Activated CD8-positive, alpha-beta memory T cell treated with anti-CD3 and anti-CD28 coated beads, Interleukin-2, amount 10 ng/mL, durations not matched to agents 7 days and 5 days (primary cell): ENCODE results near the gene STPG2. TPM values are rescaled to one million over a fixed set of nuclear protein-coding genes. Genes with fewer than 3 reads are reported as not detected.
"Not testable (repeated sequence)": the region's sequence is repeated elsewhere in the genome, so short reads cannot be mapped to it uniquely, and the experiment has no call there.

Source experiments
- ATAC-seq: fragments of 150-1000 bp; cut with Tn5 transposase; one replicate; pipeline ENCODE4 v1.10.0; 2021; ENCODE audit warnings: moderate library complexity
- CTCF ChIA-PET: fragments of 350-600 bp; sonication (Branson Sonifier 250); formaldehyde crosslinking; loops from one replicate; lab custom pipeline; 2021; ENCODE audit warnings: antibody characterized with exemption; lab: Charles Lee
- DNase-seq: peaks from one replicate; pipeline ENCODE4 v3.0.0-alpha.2; 2020
- H3K27ac Mint-ChIP-seq: one replicate; pipeline ENCODE4 v1.8.0; 2021; ENCODE audit warnings: mild to moderate bottlenecking, mixed read lengths
- H3K27me3 Mint-ChIP-seq: one replicate; pipeline ENCODE4 v1.8.0; 2021; ENCODE audit warnings: mixed read lengths
- H3K36me3 Mint-ChIP-seq: one replicate; pipeline ENCODE4 v1.8.0; 2021; ENCODE audit warnings: mild to moderate bottlenecking, mixed read lengths
- H3K4me1 Mint-ChIP-seq: one replicate; pipeline ENCODE4 v1.8.0; 2021; ENCODE audit warnings: mixed read lengths
- H3K4me3 Mint-ChIP-seq: one replicate; pipeline ENCODE4 v1.8.0; 2021; ENCODE audit warnings: mild to moderate bottlenecking, moderate library complexity, mixed read lengths
- H3K9me3 Mint-ChIP-seq: one replicate; pipeline ENCODE4 v1.8.0; 2022; ENCODE audit warnings: low read depth, mixed read lengths
- total RNA-seq, 2 experiments: library from RNA; stranded (reverse); gene quantifications; one replicate each; pipeline ENCODE4 v1.2.3, GENCODE V29; 2021

STPG2 gene
- total RNA-seq, 2 experiments from 2014 or later = not detected

- no peaks in the 10 kb centered on the region for H3K4me1 Mint-ChIP-seq
- no peak for ATAC-seq
- no peaks in the 10 kb centered on the region for H3K27me3 Mint-ChIP-seq
- CTCF ChIA-PET = no interaction called here
- no peaks in the 10 kb centered on the region for H3K36me3 Mint-ChIP-seq
- DNase-seq = no peak
- H3K4me3 Mint-ChIP-seq = no peak overlapping the region
- no peak overlapping the region for H3K27ac Mint-ChIP-seq
- peaks cover 2% of the 10 kb centered on the region for H3K9me3 Mint-ChIP-seq
Measured at GRCh38 chr4:97664741-97665140, 478.5 kb downstream of the STPG2 start.

DNA sequence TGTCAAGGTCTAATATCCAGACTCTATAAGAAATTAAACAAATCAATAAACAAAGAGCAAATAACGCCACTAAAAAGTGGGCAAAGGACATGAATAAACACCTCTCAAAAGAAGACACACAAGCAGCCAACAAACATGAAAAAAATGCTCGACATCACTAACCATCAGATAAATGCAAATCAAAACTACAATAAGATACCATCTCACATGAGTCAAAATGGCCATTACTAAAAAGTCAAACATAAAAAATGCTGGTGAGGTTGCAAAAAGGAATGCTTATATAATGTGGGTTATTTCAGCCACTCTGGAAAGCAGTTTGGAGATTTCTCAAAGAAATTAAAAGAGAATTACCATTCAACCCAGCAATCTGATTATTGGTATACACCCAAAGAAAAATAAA lies 481.1 kb downstream of the STPG2 start:
- H3K4me1 Mint-ChIP-seq = no peaks in the 10 kb centered on the region
- ATAC-seq = no peak
- no peak overlapping the region for H3K4me3 Mint-ChIP-seq

GRCh38 chr4:97656044-97656720 lies 487.1 kb downstream of the STPG2 start:
- Mint-ChIP-seq H3K27me3 (no peaks in the 10 kb centered on the region), H3K4me3 (no peak overlapping the region), H3K9me3 (peaks cover 2% of the 10 kb centered on the region), H3K27ac (no peak overlapping the region), H3K4me1 (no peaks in the 10 kb centered on the region), H3K36me3 (no peaks in the 10 kb centered on the region)
- DNase-seq (no peak), ATAC-seq (no peak)
- CTCF ChIA-PET = no interaction called here

More for the DNA sequence above, 481.1 kb downstream of the STPG2 start:
- H3K27me3 Mint-ChIP-seq = no peaks in the 10 kb centered on the region
- no peaks in the 10 kb centered on the region for H3K36me3 Mint-ChIP-seq
- CTCF ChIA-PET = no interaction called here
- H3K27ac Mint-ChIP-seq = no peak overlapping the region
- no peak for DNase-seq
- peaks cover 2% of the 10 kb centered on the region for H3K9me3 Mint-ChIP-seq

DNA sequence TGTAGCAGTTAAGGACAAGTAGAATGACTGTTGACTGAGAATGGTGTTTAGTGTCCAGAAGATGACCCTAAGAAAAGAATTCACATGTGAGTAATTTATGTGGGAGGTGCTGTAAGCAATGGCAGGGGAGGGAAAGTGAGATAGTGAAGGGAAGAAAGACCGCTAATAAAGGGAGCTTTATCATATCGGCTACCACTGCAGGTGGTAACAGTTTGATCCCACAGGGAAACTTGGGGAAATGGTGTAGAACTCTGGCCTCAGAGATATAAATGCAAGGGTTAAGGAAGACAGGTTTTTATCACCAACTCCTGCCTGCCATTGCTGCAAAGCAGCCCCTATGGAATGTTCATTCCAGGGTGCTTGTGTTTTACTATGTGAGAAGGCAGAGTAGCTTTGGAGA lies 489.6 kb downstream of the STPG2 start:
- no peaks in the 10 kb centered on the region for H3K36me3 Mint-ChIP-seq
- ATAC-seq (no peak), DNase-seq (no peak)
- H3K4me1 Mint-ChIP-seq = no peaks in the 10 kb centered on the region
- H3K9me3 Mint-ChIP-seq = peaks cover 2% of the 10 kb centered on the region
- H3K4me3 Mint-ChIP-seq = no peak overlapping the region
- H3K27ac Mint-ChIP-seq = no peak overlapping the region
- H3K27me3 Mint-ChIP-seq = no peaks in the 10 kb centered on the region
- CTCF ChIA-PET = no interaction called here

GRCh38 chr4:97646997-97647396 lies 496.3 kb downstream of the STPG2 start:
- H3K4me3 Mint-ChIP-seq = no peak overlapping the region
- no peaks in the 10 kb centered on the region for H3K4me1 Mint-ChIP-seq
- H3K9me3 Mint-ChIP-seq = no peaks in the 10 kb centered on the region
- no peaks in the 10 kb centered on the region for H3K36me3 Mint-ChIP-seq
- H3K27me3 Mint-ChIP-seq = no peaks in the 10 kb centered on the region
- no peak for DNase-seq
- no peak overlapping the region for H3K27ac Mint-ChIP-seq
- ATAC-seq = no peak
- CTCF ChIA-PET = no interaction called here

DNA sequence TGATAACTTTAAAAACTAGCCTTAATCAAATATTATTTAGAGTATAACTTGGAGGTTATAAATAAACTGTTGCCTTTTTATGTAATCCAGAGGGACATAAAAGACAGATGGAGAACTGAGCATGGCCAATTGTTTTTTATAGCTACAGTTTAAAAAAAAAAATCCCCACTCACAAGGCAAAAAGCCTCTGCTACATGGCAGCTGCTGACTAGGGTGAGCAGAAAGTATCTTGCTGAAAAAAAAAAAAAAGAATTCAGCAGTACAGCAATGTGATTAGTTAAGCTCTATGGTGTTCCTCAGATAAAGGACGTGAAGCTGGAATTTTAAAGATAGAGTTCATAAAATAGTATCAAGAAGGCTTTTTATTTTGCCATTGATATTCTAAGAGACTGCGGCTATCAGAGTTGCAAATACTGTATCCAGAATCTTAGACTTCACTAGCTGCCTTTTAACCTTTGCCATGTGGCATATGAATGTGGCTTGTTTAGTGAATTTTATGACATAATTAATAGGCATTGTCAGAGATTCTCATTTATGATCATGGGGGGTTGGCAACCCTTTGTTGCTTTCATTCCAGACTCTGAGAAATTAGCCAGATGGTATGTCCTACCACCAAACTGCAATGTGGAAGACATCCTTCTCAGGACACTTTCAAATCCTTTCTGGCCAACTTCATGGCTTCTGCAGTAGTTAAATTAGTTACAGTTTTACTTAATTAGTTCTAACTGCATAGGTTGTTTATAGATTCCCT lies 498.0 kb downstream of the STPG2 start:
- H3K4me3 Mint-ChIP-seq = no peak overlapping the region
- H3K27ac Mint-ChIP-seq = no peak overlapping the region
- H3K36me3 Mint-ChIP-seq = no peaks in the 10 kb centered on the region
- CTCF ChIA-PET = no interaction called here
- no peaks in the 10 kb centered on the region for H3K9me3 Mint-ChIP-seq
- H3K27me3 Mint-ChIP-seq = no peaks in the 10 kb centered on the region
- no peaks in the 10 kb centered on the region for H3K4me1 Mint-ChIP-seq
- DNase-seq (no peak), ATAC-seq (no peak)

- DNase-seq (no peak), ATAC-seq (no peak)
- Mint-ChIP-seq H3K36me3 (no peaks in the 10 kb centered on the region), H3K4me3 (no peak overlapping the region), H3K9me3 (no peaks in the 10 kb centered on the region), H3K27me3 (no peaks in the 10 kb centered on the region), H3K4me1 (no peaks in the 10 kb centered on the region), H3K27ac (no peak overlapping the region)
- CTCF ChIA-PET = interaction anchor here (0.6 kb wide), 1 partner anchor 1253 kb away, joined by 3 read pairs; no protein-coding TSS in a partner anchor
Measured at GRCh38 chr4:97643179-97643578, 500.1 kb downstream of the STPG2 start.

DNA sequence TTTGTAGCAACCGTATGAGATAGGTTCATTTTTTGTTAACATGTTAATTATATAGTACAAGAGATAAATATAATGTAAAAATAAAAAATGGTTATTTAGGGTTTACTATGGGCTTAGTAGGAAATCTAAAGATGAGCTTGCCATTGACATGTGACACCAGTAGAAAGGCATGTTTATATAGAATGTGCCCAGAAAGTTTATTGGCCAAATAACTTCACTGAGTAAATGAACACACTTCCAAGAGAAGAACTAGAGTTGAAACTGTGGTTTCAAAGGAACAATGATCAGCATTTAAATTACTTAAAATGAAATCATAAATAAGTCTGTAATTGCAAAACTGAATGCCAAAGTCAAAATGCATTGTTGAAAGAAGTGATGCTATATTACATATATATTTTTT lies 503.3 kb downstream of the STPG2 start:
- no peak for ATAC-seq

DNA sequence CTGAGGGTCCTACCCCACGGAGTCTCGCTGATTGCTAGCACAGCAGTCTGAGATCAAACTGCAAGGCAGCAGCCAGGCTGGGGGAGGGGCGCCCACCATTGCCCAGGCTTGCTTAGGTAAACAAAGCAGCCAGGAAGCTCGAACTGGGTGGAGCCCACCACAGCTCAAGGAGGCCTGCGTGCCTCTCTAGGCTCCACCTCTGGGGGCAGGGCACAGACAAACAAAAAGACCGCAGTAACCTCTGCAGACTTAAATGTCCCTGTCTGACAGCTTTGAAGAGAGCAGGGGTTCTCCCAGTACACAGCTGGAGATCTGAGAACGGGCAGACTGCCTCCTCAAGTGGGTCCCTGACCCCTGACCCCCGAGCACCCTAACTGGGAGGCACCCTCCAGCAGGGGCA lies 509.4 kb downstream of the STPG2 start:
- DNase-seq, H3K36me3 Mint-ChIP-seq, H3K4me1 Mint-ChIP-seq, H3K27me3 Mint-ChIP-seq, H3K4me3 Mint-ChIP-seq, H3K27ac Mint-ChIP-seq, ATAC-seq, CTCF ChIA-PET, H3K9me3 Mint-ChIP-seq: not testable (repeated sequence)

More for the DNA sequence above, 503.3 kb downstream of the STPG2 start:
- no peak for DNase-seq
- no peaks in the 10 kb centered on the region for H3K36me3 Mint-ChIP-seq
- H3K27me3 Mint-ChIP-seq = no peaks in the 10 kb centered on the region
- H3K4me1 Mint-ChIP-seq = no peaks in the 10 kb centered on the region
- CTCF ChIA-PET = no interaction called here
- no peak overlapping the region for H3K4me3 Mint-ChIP-seq
- no peak overlapping the region for H3K27ac Mint-ChIP-seq
- no peaks in the 10 kb centered on the region for H3K9me3 Mint-ChIP-seq

DNA sequence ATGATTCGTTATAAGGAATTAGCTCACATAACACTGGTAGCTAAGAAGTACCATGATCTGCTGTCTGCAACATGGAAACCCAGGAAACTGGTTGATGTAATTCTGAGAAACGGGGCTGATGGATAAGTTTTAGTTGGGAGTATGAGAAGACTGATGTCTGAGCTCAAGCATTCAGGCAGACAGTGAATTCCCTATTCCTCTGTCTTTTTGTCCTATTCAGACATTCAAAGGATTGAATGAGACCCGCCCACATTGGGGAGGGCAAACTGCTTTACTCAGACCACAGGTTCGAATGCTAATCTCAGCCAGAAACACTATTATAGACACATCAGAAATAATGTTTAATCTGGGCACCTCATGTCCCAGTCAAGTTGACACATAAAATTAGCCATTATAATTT lies 515.5 kb downstream of the STPG2 start:
- no peak for ATAC-seq

GRCh38 chr4:97624204-97624603 lies 519.1 kb downstream of the STPG2 start:
- Mint-ChIP-seq H3K9me3 (peaks cover 16% of the 10 kb centered on the region), H3K36me3 (no peaks in the 10 kb centered on the region), H3K27me3 (no peaks in the 10 kb centered on the region)

More for the DNA sequence above, 515.5 kb downstream of the STPG2 start:
- H3K36me3 Mint-ChIP-seq = no peaks in the 10 kb centered on the region
- no peaks in the 10 kb centered on the region for H3K27me3 Mint-ChIP-seq
- no peak for DNase-seq
- CTCF ChIA-PET = no interaction called here
- H3K4me1 Mint-ChIP-seq = no peaks in the 10 kb centered on the region
- H3K4me3 Mint-ChIP-seq = no peak overlapping the region
- no peak overlapping the region for H3K27ac Mint-ChIP-seq
- peaks cover 11% of the 10 kb centered on the region for H3K9me3 Mint-ChIP-seq

DNA sequence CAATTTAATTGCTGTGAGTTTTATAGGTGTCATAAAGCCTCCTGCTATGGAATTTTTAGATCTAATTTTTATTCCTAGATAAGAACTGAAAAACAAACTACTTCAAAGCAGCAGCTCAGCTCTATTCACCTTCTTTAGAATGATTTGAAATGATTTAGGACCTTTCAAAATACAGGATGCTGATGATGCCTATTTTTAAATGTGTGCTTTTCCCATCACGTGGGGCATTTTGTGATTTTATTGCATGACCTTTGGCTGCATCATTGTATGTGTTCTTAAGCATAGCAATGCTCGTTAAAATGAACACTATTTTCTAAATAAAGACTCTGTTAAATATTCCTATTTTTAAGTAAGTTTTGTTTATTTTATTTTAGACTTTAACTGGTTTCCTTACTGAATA lies 537.3 kb downstream of the STPG2 start:
- Mint-ChIP-seq H3K36me3 (no peaks in the 10 kb centered on the region), H3K27ac (no peak overlapping the region), H3K4me1 (no peaks in the 10 kb centered on the region), H3K4me3 (no peak overlapping the region), H3K27me3 (no peaks in the 10 kb centered on the region), H3K9me3 (peaks cover 2% of the 10 kb centered on the region)
- no peak for ATAC-seq
- CTCF ChIA-PET = no interaction called here
- DNase-seq = no peak

More at GRCh38 chr4:97624204-97624603, 519.1 kb downstream of the STPG2 start:
- H3K27ac Mint-ChIP-seq = no peak overlapping the region
- ATAC-seq (no peak), DNase-seq (no peak)
- no peak overlapping the region for H3K4me3 Mint-ChIP-seq
- no peaks in the 10 kb centered on the region for H3K4me1 Mint-ChIP-seq
- CTCF ChIA-PET = no interaction called here

GRCh38 chr4:97593248-97593647 lies 550.0 kb downstream of the STPG2 start:
- no peak for ATAC-seq

DNA sequence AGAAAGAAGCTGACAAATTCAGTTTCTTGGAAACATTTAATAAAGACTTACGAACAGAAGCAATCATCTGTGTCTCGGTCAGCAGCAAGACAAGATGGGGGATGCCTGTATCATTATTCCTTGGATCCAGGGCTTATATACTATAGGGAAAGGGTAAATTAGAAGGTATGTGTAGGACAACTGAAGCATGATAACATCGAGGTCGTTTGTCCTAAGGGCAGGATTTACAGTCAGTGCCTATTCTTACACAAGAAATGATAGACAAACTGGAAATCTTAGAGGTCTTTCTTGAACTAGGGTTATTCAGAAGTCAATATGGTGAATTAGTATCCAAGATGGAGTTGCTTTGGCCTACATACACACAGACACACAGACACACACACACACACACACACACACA lies 553.0 kb downstream of the STPG2 start:
- Mint-ChIP-seq H3K4me3 (no peak overlapping the region), H3K27ac (no peak overlapping the region), H3K27me3 (no peaks in the 10 kb centered on the region), H3K9me3 (peaks cover 15% of the 10 kb centered on the region), H3K4me1 (no peaks in the 10 kb centered on the region), H3K36me3 (no peaks in the 10 kb centered on the region)
- CTCF ChIA-PET = no interaction called here
- DNase-seq = no peak
- no peak for ATAC-seq

More at GRCh38 chr4:97593248-97593647, 550.0 kb downstream of the STPG2 start:
- Mint-ChIP-seq H3K36me3 (no peaks in the 10 kb centered on the region), H3K4me1 (no peaks in the 10 kb centered on the region), H3K27ac (no peak overlapping the region), H3K9me3 (peaks cover 14% of the 10 kb centered on the region), H3K27me3 (no peaks in the 10 kb centered on the region), H3K4me3 (no peak overlapping the region)
- no peak for DNase-seq
- CTCF ChIA-PET = no interaction called here
